Pancreas (tissue), 10 donors: ENCODE measurements around the gene TAS2R46. TPM values are rescaled to one million over a fixed set of nuclear protein-coding genes. Genes with fewer than 3 reads are reported as not detected.
A peak's percentile ranks its signal among the peaks of the same experiment; 100 is the strongest.
"Not testable (repeated sequence)": the region's sequence is repeated elsewhere in the genome, so short reads cannot be mapped to it uniquely, and the experiment has no call there.

Experiments
- ATAC-seq, 4 donors: fragments of 200-7000 bp; cut with Tn5 transposase; one replicate each; pipeline versions ENCODE4 v1.8.0 to v1.9.1; 2020; ENCODE audit warnings: mild to moderate bottlenecking in 4 of 4, moderate library complexity in 4 of 4
- DNase-seq, 6 donors: peaks; one replicate each; pipeline ENCODE4 v3.0.0-alpha.2; 2020
- FAIRE-seq: peaks from 2 replicates; lab custom pipeline; 2012; peaks lifted over from hg19 to GRCh38; lab: Jason Lieb, UNC
- H3K27ac ChIP-seq, 4 donors: fragments of 200-600 bp; sonication (generic); 1 replicate in 3 of 4; 2 replicates in 1 of 4; pipeline versions ENCODE4 v1.5.0 to v1.8.0; 2020
- H3K27me3 ChIP-seq, 4 donors: fragments of 200-600 bp; one replicate each; pipeline ENCODE4 v1.8.0; 2021
- H3K36me3 ChIP-seq, 3 donors: fragments of 200-600 bp; sonication (generic) in 1 of 3; one replicate each; pipeline versions ENCODE4 v1.5.0 to v1.8.0; 2020 to 2021
- H3K4me1 ChIP-seq, 3 donors: fragments of 200-600 bp; one replicate each; pipeline ENCODE4 v1.8.0; 2021
- H3K4me3 ChIP-seq, 4 donors: fragments of 200-600 bp; sonication (generic) in 2 of 4; one replicate each; pipeline versions ENCODE4 v1.5.0 to v1.8.0; 2020 to 2021
- H3K9me3 ChIP-seq, 4 donors: fragments of 200-600 bp; one replicate each; pipeline ENCODE4 v1.8.0; 2021
- WGBS, 2 donors: extraction: QIAGEN DNeasy Blood & Tissue Kit; methylation state at CpG; one replicate each; pipeline ENCODE4 v1.1.7; 2013; 5-methylcytosine and 5-hydroxymethylcytosine counted together
- intact Hi-C, 3 donors: fragments of 100-400 bp; cut with DNase I; formaldehyde crosslinking; loops; one replicate each; pipeline versions ENCODE4 v1.11.1 to v1.14.2; 2022
- polyA plus RNA-seq, 2 donors: library from polyadenylated mRNA; stranded (reverse); fragments of 200-250 nt; gene quantifications; one replicate each; pipeline ENCODE4 v1.2.3, GENCODE V29; 2013
- total RNA-seq, 6 donors: library from RNA; stranded (reverse); fragmentation: NEBNext Ultra II Directional in 4 of 6; extraction: Animal tissue kit (Norgen Biotek cat#: 25700) in 4 of 6; gene quantifications; one replicate each; pipeline versions ENCODE4 v1.2.1 to v1.2.4, GENCODE V29; 2021 to 2023
- TF ChIP-seq, protein P1 (sequence below), 4 donors: fragments of 200-600 bp; sonication (generic) in 3 of 4; IDR thresholded peaks; one replicate each; pipeline versions ENCODE4 v1.5.0 to v1.8.0; 2021; ENCODE audit warnings: antibody characterized with exemption in 4 of 4
- donor health status: healthy with polysubstance abuse.
- donor health status: DM: no; HTN: no; CAD: no; lungs with moderate emphysema.
- donor health status: DM: no; HTN: no; CAD: no.
- donor health status: control.
- donor health status: control.
- donor health status: Bipolar disorder and iron deficiency.
- donor health status: DM: yes; HTN: yes; CAD: no.
- donor health status: DM: no; HTN: no; CAD: no.
- donor health status: DM: no; HTN: no; CAD: no.
- donor health status: DM: yes; HTN: yes; CAD: no.

Gene TAS2R46, protein sequence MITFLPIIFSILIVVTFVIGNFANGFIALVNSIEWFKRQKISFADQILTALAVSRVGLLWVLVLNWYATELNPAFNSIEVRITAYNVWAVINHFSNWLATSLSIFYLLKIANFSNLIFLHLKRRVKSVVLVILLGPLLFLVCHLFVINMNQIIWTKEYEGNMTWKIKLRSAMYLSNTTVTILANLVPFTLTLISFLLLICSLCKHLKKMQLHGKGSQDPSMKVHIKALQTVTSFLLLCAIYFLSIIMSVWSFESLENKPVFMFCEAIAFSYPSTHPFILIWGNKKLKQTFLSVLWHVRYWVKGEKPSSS
- total RNA-seq, result under 1 TPM; 0.43 to 0.61 (median 0.55) TPM
- not detected for polyA plus RNA-seq

DNA sequence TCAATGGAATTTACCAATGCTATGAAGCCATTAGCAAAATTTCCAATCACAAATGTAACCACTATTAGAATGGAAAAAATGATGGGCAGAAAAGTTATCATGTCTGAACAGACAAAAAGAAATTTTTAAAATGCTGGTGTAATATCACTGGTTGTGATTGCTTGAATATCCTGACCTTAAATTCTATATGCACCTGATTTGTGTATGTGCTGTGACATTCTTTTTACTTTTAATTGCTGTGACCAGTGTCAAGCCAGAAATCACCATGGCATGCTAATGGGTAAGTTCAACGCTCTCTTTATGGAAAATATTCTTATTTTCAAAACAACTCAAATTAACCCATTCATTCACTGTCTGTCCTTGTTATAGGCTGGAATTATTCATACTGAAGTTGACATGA is at the start of gene TAS2R46:
TSS of gene TAS2R46 (minus strand) at position 101 of the 400 bp plus-strand sequence. CDS start at position 101, 0 bp downstream.
- DNase-seq, intact Hi-C loops, H3K4me1 ChIP-seq, H3K27me3 ChIP-seq, H3K9me3 ChIP-seq, FAIRE-seq, H3K36me3 ChIP-seq, H3K27ac ChIP-seq, H3K4me3 ChIP-seq, ATAC-seq: not testable (repeated sequence)
- WGBS, 2 donors, result 91 to 97% methylated on average over 1 of the region's 1 CpG

DNA sequence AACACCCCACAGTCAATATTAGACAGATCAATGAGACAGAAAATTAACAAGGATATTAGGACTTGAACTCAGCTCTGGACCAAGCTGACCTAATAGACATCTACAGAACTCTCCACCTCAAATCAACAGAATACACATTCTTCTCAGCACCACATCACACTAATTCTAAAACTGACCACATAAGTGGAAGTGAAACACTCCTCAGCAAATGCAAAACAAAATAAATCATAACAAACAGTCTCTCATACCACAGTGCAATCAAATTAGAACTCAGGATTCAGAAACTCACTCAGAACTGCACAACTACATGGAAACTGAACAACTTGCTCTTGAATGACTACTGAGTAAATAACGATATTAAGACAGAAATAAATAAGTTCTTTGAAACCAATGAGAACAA is 49.1 kb upstream of the TAS2R46 start:
- DNase-seq, ATAC-seq, H3K4me3 ChIP-seq, H3K36me3 ChIP-seq, FAIRE-seq, H3K9me3 ChIP-seq, H3K4me1 ChIP-seq, intact Hi-C loops, H3K27ac ChIP-seq, H3K27me3 ChIP-seq: not testable (repeated sequence)
- 91 to 94% methylated on average over 1 of the region's 1 CpG for WGBS, 2 donors

DNA sequence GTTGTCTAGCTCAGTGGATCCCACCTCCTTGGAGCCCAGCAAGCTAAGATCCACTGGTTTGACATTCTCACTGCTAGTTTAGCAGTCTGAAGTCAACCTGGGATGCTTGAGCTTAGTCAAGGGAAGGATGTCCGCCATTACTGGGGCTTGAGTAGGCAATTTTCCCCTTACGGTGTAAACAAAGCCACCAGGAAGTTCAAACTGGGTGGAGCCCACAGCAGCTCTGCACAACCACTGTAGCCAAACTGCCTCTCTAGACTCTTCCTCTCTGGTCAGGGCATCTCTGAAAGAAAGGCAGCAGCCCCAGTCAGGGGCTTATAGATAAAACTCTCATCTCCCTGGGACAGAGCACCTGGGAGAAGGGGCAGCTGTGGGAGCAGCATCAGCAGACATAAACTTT is 46.8 kb upstream of the TAS2R46 start:
- intact Hi-C loops, result no loop called here
- ATAC-seq, result no peak
- Histone ChIP-seq H3K4me1 (no peaks in the 10 kb centered on the region), H3K9me3 (no peaks in the 10 kb centered on the region), H3K4me3 (no peak overlapping the region), H3K27me3 (no peaks in the 10 kb centered on the region), H3K27ac (no peak overlapping the region), H3K36me3 (no peaks in the 10 kb centered on the region)
- no peak for FAIRE-seq
- DNase-seq, result no peak
- TF ChIP-seq, protein P1, sequence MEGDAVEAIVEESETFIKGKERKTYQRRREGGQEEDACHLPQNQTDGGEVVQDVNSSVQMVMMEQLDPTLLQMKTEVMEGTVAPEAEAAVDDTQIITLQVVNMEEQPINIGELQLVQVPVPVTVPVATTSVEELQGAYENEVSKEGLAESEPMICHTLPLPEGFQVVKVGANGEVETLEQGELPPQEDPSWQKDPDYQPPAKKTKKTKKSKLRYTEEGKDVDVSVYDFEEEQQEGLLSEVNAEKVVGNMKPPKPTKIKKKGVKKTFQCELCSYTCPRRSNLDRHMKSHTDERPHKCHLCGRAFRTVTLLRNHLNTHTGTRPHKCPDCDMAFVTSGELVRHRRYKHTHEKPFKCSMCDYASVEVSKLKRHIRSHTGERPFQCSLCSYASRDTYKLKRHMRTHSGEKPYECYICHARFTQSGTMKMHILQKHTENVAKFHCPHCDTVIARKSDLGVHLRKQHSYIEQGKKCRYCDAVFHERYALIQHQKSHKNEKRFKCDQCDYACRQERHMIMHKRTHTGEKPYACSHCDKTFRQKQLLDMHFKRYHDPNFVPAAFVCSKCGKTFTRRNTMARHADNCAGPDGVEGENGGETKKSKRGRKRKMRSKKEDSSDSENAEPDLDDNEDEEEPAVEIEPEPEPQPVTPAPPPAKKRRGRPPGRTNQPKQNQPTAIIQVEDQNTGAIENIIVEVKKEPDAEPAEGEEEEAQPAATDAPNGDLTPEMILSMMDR (IDR thresholded peaks at IDR 0.05), result no peak
- WGBS, 2 donors, result 97% methylated on average over 2 of the region's 2 CpGs

DNA sequence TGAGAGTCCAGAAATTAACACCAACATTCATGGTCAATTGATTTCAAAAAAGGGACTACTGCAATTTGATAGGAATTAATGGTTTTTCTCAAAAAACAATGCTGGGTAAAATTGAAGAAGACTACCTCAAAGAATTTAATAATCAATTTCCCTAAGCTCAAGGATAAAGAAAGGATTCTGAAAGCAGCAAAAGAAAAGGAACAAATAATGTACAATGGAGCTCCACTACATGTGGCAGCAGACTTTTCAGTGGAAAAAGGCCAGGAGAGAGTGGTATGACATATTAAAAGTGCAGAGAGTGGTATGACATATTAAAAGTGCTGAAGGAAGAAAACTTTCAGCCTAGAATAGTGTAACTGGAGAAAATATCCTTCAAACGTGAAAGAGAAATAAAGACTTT is 45.6 kb upstream of the TAS2R46 start:
- ATAC-seq, result no peak
- intact Hi-C loops, result no loop called here
- Histone ChIP-seq H3K27ac (no peak overlapping the region), H3K27me3 (no peaks in the 10 kb centered on the region), H3K4me1 (no peaks in the 10 kb centered on the region), H3K36me3 (no peaks in the 10 kb centered on the region), H3K9me3 (no peaks in the 10 kb centered on the region), H3K4me3 (no peak overlapping the region)
- 83 to 100% methylated on average over 1 of the region's 1 CpG for WGBS, 2 donors
- no peak for DNase-seq
- FAIRE-seq, result no peak
- TF ChIP-seq, protein P1 (IDR thresholded peaks at IDR 0.05), result no peak

DNA sequence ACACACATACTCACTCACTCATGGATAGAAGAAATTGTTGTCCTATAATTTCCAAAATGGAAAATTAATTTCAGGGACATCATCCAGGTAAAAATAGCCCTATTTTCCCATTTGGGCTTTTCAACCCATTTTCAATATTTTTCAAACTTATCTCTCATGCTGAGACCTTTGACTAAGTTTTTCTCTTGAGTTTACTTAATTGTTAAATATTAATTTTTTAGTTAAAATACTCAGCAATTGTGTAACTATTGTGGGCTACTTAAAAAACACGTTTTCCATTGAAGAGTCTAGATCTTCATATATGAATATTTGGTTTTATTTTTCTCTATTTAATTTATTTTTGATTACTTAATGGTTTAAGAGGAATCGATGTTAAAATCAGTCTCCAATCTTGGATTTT is 44.2 kb upstream of the TAS2R46 start:
- H3K9me3 ChIP-seq, result no peaks in the 10 kb centered on the region
- H3K4me3 ChIP-seq, result no peak overlapping the region
- H3K27me3 ChIP-seq, result no peaks in the 10 kb centered on the region
- no peaks in the 10 kb centered on the region for H3K36me3 ChIP-seq
- H3K27ac ChIP-seq, result no peak overlapping the region
- DNase-seq (no peak), ATAC-seq (no peak), FAIRE-seq (peak; percentile 75)
- intact Hi-C loops, result no loop called here
- TF ChIP-seq, protein P1 (IDR thresholded peaks at IDR 0.05), result no peak
- WGBS, 2 donors, result 50 to 67% methylated on average over 2 of the region's 2 CpGs
- no peaks in the 10 kb centered on the region for H3K4me1 ChIP-seq

DNA sequence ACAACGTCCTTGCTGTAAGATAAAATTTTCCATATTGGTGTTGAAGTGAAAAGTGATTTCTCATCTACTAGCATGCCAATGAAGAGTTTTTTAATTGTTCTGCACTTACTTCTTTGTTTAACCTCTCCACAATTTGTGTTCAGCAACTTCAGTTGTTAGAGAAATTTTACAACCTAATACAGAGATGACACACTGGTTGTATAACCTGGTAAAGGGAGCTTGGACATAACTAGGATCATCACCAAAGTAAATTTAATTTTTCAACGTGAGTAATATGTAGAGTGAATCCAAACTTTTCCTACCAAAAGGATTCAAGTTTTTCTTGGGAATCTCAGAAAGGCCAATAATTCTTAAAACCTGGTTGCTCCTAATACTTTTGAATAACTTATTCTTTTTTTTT is 43.5 kb upstream of the TAS2R46 start:
- intact Hi-C loops, result no loop called here
- Histone ChIP-seq H3K9me3 (no peaks in the 10 kb centered on the region), H3K4me3 (no peak overlapping the region), H3K4me1 (no peaks in the 10 kb centered on the region), H3K27me3 (no peaks in the 10 kb centered on the region), H3K27ac (no peak overlapping the region), H3K36me3 (no peaks in the 10 kb centered on the region)
- TF ChIP-seq, protein P1 (IDR thresholded peaks at IDR 0.05), result no peak
- no peak for ATAC-seq
- DNase-seq, result no peak
- no peak for FAIRE-seq
- 26 to 49% methylated on average over 2 of the region's 2 CpGs for WGBS, 2 donors

DNA sequence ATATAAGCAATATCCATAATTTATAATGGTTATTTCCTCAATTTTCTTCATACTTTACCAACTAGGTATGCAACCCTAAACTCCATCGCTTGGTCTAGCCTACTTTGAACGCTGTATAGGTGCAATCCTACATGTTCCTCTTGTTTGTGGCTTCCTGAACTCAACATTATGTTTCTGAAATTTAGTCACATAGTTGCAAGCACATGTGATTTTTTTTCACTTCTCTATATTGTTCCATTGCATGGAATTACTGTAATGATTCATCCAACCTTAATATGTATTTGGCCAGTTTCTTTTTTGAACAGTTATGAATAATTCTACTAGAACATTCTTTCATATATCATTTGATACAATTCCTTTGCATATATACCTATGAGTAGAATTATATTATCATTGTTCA is 32.8 kb upstream of the TAS2R46 start:
- peak; percentile 17 for FAIRE-seq

More for the DNA sequence above, 32.8 kb upstream of the TAS2R46 start:
- H3K4me1 ChIP-seq, H3K4me3 ChIP-seq, H3K9me3 ChIP-seq, ATAC-seq, H3K27me3 ChIP-seq, DNase-seq, H3K27ac ChIP-seq, intact Hi-C loops, H3K36me3 ChIP-seq: not testable (repeated sequence)
- WGBS, 2 donors, result no CpG with 5 or more reads among the region's 2 CpGs
